Inferior parietal cortex (tissue), 1 donor: ENCODE measurements around the gene SLC4A8.

Experiments used
- DNase-seq: peaks from one replicate; pipeline ENCODE4 v3.0.0-alpha.2; 2016; ENCODE audit errors: extremely low spot score

Gene SLC4A8

GRCh38 chr12:51525518-51525917 lies 100.9 kb downstream of the SLC4A8 start:
- no peak for DNase-seq

GRCh38 chr12:51527966-51528365 lies 103.3 kb downstream of the SLC4A8 start:
- DNase-seq, result no peak

- DNase-seq, result no peak
These were observed 104.4 kb downstream of the SLC4A8 start for GRCh38 chr12:51528852-51529650.

- DNase-seq, result no peak
These were observed 105.0 kb downstream of the SLC4A8 start for GRCh38 chr12:51529651-51529970.

GRCh38 chr12:51530208-51530607 lies 105.6 kb downstream of the SLC4A8 start:
- DNase-seq, result no peak

GRCh38 chr12:51531284-51531977 lies 106.8 kb downstream of the SLC4A8 start:
- DNase-seq, result no peak

- DNase-seq, result peak; percentile 92
These were observed 107.4 kb downstream of the SLC4A8 start for GRCh38 chr12:51531978-51532497.

- no peak for DNase-seq
These were observed 109.2 kb downstream of the SLC4A8 start for GRCh38 chr12:51533799-51534198.

GRCh38 chr12:51534216-51535074 lies 109.8 kb downstream of the SLC4A8 start:
- DNase-seq, result no peak

GRCh38 chr12:51536159-51536558 lies 111.5 kb downstream of the SLC4A8 start:
- no peak for DNase-seq

GRCh38 chr12:51538149-51538548 lies 113.5 kb downstream of the SLC4A8 start:
- no peak for DNase-seq

GRCh38 chr12:51538599-51538998 lies 114.0 kb downstream of the SLC4A8 start:
- DNase-seq, result no peak

- no peak for DNase-seq
These were observed 116.4 kb downstream of the SLC4A8 start for GRCh38 chr12:51540996-51541395.

- no peak for DNase-seq
These were observed 121.5 kb downstream of the SLC4A8 start for GRCh38 chr12:51546097-51546496.

- no peak for DNase-seq
These were observed 123.0 kb downstream of the SLC4A8 start for GRCh38 chr12:51547606-51548005.

GRCh38 chr12:51548241-51548640 lies 123.6 kb downstream of the SLC4A8 start:
- DNase-seq, result no peak

- no peak for DNase-seq
These were observed 125.0 kb downstream of the SLC4A8 start for GRCh38 chr12:51549637-51550036.
